ENCODE measurements around the gene SLIT3.

Gene SLIT3

DNA sequence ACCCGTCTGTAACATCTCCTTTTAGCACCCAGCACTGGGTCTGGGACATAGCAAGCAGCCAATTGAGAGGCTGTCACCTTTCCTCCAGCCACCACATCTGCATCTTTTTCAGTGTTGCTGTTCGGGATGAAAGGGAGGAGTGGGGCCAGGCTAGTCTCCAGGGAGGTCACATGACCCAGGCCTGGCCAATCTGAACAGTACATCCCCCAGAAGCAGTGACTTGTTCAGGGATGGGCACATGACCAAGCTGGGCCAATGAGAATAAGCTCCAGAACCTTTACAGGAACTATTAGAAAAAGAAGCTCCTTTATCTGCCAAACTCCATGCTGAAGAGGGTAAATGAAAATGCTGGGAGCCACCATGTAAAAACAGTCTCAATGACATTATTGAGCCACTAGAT is 359.0 kb downstream of the SLIT3 start:
- no peak for DNase-seq (ENCODE audit: low read depth in 3 of 3, low spot score in 1 of 3)

DNA sequence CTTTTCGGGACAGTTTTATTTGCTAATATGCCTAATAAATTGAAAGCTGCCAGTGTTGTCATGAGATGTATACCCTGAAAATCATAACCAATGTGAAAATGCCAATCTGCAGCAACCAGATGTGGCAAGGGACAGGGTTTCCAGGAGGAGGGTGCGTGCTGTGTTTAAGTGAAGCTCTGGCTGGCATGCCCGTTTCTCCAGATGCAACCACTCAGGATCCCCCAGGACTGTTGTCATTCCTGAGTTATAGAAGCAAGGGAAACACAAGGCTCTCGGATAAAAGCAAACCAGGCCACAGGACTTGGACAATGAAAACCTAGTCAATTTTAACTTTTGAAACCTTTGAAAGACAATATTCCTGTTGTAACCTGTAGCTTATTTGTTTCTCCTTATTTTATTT is 360.2 kb downstream of the SLIT3 start:
- DNase-seq (ENCODE audit: low read depth in 3 of 3, low spot score in 1 of 3), result no peak

DNA sequence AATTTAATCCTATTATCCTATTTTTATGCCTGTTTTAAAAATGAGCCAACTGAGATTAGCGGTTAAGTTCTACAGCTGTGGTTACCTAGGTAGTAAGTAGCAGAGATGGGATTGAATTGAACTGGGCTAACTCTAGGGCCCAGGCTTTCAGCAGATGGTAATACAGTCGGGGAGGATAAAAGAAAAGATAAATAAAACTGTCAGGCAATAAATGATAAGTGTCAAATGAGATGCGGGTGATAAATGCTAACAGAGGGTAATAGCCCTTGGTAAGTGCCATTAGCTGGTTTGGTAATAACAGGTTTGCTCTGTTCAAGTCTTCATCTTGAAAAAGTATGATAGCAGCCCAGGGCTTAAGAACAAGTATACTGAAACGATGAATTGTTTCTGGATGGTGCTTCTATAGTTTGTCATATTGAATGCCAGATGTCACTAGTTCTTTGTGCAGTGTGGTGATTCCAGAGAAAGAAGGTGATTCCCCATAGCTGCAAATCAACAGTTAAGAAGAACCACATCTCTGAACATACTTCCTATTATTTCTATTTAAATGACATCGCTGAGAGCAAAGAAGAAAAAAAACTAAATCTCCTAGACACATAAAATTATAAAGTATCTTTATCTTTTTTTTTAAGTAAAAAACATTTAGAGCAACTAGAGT is 360.9 kb downstream of the SLIT3 start:
- no peak for DNase-seq (ENCODE audit: low read depth in 3 of 3, low spot score in 1 of 3)

DNA sequence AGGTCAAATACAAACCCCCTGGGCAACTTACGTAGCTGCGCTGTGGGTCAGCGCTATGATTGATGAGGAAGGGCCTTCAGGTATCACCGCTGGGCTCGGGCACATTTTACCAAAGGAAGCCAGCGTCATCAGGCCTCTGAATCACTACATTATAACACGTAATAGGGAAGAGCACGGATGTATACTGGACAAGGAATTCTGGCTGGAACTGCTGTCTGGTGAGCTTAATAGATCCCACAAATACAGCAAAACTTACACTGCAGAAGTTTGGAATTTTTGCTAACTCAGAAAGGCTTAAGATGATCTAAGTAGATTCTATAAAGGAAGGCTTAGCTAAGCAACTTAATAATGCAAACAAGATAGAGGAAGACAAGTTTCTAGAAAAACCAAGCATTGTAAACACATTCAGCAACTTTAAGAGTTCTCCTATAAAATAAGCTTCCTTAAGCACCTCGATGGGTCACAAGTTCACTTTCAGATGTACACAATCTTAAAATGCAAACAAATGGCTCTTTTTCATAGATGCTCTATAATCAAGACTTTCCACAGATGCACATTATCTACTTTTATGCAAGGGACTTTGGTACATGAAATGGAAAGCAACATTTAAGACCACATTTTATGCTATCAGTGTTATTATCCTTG is 361.7 kb downstream of the SLIT3 start:
- no peak for DNase-seq (ENCODE audit: low read depth in 3 of 3, low spot score in 1 of 3)

DNA sequence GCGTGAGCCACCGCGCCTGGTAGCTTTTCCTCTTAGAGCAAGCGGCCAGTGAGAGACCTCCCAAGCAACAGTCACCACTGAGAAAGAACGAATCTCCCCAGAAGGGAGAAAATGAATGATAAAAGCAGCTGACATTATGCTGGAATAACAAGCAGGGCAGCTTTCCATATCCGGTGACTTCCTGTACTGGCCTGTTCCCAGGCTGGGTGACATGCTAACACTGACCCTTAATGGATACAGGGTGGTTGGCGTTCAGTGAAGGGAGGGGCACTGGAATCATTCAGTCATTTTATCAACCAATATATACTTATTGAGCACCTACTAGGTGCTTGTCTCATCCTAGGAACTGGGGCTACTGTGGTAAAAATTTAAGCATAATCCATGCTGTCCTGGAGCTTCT is 364.4 kb downstream of the SLIT3 start:
- DNase-seq (ENCODE audit: low read depth in 3 of 3, low spot score in 1 of 3), result no peak

DNA sequence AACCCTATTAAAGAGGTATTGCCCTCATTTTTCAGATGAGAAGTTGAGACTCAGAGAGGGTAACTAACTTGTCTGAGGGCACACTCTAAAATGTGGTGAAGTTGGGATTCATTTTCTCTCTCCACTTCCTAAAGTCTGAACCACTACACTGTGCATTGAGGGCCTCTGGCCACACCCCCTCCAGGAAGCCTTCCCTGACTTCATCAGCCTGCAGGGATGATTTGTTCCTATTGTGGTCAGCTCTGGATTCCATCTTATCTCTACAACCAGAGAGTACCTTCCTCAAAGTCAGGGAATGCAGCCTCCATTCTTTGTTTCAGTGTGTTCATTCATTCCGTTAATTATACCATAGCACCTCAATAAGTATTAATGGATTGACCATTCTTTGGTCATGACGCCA is 365.8 kb downstream of the SLIT3 start:
- DNase-seq (ENCODE audit: low read depth in 3 of 3, low spot score in 1 of 3), result no peak

DNA sequence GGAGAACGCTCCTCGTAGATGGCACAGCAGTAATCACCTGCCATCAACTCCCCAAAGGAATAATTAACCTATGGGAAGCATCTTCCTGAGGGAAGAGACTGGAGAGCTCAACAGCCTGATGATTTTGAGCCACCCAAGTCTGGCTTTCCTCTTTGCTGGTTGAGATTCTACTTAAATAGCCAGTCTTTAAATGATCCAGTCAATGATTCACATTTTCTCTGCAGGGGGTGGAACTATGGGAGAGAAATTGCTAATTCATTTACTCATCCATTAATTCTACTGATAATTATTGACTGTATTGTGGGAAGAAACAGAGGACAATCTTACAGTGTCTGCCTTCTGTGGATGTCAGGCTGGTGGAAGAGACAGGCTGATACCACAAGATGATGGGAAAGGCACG is 366.8 kb downstream of the SLIT3 start:
- no peak for DNase-seq (ENCODE audit: low read depth in 3 of 3, low spot score in 1 of 3)

DNA sequence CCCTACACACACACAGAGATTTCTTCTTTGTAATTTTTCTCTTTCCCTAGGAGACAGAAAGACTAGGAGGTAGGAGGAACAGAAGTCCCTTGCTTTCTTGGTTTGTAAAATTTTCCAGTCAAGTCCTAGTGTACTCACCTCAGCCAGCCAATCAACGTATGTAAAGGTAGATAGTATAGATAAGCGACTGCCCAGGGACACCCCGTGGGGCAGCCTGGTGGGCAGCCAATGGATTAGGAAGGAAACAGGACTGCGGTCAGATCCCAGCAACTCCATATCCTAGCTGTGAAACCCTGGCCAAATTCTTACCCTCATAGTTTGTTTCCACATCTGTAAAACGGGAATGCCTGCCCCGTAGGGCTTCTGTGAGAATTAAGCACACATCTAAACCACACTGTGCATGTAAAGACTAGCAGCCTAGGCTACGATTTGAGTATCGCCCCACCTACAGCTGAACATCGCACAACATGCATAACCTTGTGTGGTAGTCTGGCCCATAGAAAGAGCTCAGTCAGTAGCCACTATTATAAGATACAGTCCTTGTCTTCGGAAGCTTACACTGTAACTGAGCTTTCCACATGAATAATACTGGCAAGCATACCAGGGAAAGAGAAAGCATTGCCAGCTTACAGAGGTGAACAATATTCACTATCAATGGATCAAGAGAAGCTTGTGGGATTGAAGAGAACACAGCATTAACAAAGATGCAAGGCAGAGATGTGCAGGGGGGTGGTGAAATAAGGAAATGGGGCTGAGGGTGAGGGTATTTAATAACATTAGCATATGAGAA is 368.3 kb downstream of the SLIT3 start:
- DNase-seq (ENCODE audit: low read depth in 3 of 3, low spot score in 1 of 3), result no peak

DNA sequence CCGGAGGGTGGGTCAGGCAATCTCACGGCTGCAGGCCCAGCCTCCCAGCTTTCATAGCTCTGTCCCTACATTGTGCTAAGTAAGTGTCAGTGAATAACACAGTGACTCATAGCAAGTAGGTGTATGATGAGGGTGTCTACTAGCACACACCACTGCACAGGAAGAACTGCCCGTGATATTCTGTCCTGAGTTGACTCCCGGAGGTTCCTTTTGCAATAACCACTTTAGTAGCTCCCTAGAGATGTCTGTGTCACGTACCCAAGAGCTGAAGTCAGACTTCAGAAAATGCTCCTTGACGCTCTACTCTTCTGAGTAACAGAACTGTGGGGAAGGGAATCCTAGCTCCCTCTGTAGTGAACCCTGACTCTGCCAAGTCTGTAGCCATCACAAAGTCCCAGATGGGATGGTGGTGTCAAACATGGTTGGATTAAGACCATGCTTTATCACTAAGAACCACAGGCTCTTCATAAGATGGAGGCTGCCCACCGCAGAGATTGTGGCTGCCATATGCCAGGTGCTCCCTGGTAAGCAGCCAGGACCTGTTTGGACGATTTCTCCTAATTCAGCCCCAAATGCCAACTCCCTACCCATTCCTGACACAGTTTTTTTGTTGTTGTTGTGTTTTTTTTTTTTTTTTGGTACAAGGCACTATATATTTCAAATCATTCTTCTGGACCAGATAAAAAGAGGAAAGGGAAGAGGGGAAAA is 369.1 kb downstream of the SLIT3 start:
- DNase-seq (ENCODE audit: low read depth in 3 of 3, low spot score in 1 of 3), result no peak

DNA sequence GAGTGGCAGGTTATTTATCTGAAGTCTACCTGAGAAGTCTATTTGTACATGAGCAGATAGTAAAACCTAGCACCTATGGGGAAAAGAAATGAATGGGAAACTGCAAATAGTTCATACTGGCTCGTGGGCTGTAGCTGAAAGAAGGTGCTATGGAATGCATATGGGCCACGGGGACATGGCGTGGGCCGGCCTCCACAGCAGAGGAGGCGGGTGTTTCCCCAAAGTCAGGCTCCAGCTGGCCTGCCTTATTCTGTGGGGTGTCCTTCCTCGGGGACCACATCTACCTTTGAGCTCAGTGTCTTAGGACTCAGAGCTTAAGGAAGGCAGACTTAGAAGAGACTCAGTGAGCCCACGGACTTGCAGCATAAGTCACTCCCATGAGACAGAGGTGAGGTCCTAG is 371.3 kb downstream of the SLIT3 start:
- no peak for DNase-seq (ENCODE audit: low read depth in 3 of 3, low spot score in 1 of 3)

DNA sequence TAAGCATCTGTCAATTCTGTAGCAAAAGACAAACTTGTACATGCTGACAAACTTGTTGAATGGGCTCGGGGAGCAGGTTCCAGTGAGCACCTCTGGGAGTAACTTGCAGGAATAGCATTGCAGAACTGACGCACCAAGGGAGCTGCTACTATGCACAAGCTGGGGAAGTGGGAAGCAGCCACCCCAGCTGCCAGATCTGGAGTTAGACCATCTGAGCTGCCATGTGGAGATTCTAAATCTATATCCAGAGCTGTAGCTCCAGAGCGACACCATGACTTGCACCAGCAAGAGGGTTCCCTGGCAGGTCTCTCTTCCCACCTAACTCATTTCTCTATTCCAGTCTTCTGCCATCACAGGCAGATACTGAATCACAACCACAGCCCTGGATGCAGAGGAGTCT is 375.8 kb downstream of the SLIT3 start:
- no peak for DNase-seq (ENCODE audit: low read depth in 3 of 3, low spot score in 1 of 3)

DNA sequence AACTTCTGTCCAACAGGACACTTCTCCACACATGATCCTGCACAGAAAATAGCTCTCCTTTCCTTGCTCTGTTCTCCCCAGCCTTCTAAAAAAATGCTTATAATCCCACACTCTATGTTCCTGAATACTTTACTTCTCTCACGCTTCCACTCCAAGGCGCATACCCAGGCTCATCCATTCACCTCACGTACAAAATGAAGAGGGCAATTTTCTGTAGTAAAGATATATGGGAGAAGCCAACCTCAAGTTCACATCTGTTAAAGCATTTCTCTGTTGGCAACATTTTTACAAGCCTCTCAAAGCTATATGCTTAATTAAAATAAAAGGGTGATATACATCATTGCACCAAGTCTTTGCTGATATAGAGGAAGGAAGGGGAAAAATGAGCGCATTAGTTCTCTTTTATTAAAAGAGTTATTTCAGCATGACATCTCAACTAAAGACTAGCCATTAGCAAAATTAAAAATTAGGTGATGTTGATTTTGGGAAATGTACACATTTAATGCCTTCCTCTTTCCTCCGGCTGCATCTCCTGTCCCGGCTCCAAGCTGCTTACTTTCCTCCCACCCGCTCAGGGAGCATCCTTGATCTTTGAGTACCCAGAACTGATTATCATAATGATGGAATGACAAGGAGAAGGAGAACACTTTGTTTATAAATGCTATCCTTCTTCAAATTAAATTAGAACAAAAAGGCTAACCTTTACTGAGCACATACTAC is 379.6 kb downstream of the SLIT3 start:
- DNase-seq (ENCODE audit: low read depth in 3 of 3, low spot score in 1 of 3), result no peak

DNA sequence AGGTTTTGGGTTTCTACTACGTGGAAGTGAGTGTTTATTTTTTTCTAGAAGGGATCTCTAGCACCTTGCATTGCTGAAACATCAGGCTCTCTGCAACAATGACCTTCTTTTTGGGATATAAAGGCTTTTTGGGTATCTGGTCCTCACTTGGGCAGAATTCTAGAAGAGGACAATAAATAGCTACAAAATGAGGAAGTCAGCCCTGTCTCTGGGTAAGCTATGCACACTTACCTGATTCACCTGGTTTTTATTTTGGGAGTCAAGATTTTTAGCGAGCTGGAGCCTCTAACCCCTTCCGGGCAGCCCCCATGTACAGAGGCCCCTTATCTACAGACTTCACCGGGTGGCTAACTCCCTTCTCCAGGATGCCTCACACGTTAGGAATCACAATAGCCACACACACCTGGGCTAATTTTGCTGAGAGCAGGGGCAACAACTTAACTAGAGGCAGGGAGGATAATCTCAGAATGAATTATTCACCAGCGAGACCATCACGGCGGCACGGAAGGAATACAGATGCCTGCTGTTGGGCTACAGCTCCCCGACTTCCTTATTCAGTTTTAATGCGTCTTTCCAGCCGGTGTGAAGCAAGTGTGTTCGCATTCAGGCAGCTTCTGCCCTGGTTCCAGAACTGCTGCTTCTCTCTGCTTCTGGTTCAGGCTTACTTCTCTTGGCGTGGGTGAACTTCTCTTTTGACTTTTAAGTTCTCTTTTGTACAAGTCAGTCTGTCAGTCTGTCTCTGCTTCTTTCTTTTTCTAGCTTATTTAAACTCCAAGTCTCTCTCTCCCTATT is 380.7 kb downstream of the SLIT3 start:
- DNase-seq (ENCODE audit: low read depth in 3 of 3, low spot score in 1 of 3), result no peak

DNA sequence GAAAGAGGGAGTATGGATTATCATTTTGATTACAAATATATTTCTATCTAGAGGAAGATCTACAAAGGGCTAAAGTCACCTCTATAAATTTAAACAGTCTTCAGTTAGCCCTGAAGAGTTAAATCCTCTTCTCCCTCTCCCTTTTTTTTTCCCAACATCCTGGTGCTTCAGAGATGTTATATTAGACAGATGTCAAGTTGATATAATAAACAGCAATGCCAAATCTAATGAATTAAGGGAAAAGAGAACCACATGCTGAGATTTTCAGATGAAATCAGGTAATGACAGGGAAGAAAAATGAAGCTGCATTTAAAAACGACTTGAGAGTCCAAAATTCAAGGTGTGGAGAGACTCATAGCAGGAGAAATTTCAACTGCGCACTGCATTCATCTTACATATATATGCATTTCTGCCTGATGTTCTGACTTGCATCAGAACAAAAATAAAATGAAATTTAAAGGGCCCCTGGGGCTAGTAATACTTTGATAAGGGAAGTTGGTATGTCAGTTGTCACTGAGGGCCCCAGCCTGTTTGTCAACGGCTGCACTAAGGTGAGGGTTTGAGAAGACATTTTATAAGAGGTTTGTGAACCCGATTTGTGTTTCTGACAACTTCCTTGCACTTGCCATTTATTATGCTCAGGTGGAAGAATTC is 382.9 kb downstream of the SLIT3 start:
- no peak for DNase-seq (ENCODE audit: low read depth in 3 of 3, low spot score in 1 of 3)

DNA sequence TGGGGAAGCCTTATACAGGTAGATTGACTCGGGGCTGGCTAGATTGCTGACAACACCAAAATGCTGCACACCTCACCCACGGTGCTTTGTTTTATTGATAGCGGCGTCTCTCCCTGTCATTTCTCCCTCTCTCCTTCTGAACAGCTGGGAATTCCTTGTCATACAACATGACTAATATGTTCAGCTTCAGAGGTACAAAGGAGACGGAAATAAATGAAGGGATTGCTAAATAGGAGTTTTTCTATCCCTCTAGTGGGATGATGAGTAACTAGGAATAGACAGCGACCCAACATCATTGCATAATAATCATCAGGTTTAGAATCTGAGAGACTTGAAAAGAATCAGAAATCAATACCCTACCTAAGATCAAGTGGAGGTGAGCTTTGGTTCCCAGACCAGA is 384.1 kb downstream of the SLIT3 start:
- no peak for DNase-seq (ENCODE audit: low read depth in 3 of 3, low spot score in 1 of 3)

DNA sequence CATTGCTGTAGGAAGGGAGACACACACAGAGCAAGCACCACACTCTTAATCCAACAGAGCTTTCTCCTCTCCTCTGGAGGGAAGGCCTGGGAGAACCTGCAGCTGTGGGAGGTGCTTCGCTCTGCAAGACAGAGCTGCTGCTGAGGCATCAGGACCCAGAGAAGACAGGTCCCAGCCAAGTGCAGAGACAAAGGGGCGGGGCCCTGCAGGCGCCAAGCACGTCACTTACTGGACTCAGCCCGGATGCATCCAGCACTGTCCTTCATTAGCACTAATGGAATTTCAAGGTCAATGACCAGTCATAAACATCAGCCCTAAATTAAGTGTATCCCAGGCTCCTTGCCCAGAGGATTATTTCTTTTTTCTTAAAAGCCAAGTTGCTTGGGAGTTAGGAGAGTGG is 384.7 kb downstream of the SLIT3 start:
- DNase-seq (ENCODE audit: low read depth in 3 of 3, low spot score in 1 of 3), result no peak

DNA sequence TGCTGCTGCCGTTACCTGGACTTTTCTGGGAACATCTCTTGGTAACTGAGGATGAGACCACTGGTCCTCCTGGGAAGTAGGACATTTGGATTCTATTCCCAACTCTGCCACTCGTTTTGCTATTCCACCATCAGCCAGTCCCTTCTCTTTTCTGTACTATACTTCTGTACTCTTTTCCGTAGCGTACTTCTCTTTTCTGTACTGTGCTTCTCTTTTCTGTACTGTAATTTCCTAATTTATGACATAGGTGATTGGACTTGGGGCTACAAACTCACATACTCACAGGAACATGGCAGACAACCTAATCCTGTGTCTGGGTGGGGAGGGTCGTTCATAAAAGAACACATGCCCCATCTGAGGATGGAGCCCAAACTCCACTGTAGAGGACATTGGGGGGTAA is 386.4 kb downstream of the SLIT3 start:
- no peak for DNase-seq (ENCODE audit: low read depth in 3 of 3, low spot score in 1 of 3)

DNA sequence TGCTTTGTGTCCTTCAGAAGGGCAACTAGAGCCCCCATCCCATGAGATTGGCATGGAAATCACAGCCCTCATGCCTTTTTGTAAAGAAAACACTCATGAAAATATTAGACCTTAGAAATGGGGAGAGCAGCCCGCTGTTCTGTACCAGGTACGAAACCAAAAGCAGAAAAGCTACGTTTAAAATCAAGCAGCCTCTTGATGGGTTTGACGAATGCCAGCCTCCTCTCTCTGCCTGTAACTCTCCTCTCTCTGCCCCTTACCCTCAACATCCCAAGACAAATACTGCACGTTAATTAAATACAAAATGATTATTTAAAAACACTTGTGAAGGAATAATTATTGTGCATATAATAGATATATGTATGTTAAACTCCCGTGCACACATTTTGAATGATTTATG is 390.1 kb downstream of the SLIT3 start:
- no peak for DNase-seq (ENCODE audit: low read depth in 3 of 3, low spot score in 1 of 3)

DNA sequence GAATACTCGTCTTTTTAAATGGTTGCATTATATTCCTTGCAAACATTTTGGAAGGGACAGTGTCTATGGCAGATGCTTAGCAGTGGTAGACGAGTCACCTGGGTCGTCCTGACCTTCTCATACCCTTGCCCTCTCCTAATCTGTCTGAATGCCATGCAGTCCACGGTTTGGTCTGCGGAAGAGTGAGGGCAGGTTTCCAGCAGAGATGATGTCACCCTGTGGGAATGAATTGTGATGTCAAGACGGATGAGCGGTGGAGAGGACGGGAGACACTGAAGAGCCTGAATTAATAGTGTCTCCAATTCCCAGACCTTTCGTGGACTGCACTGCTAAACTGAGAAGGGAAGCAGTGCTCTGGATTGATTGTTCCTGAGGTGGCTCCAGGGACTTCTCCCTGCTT is 392.7 kb downstream of the SLIT3 start:
- no peak for DNase-seq (ENCODE audit: low read depth in 3 of 3, low spot score in 1 of 3)

DNA sequence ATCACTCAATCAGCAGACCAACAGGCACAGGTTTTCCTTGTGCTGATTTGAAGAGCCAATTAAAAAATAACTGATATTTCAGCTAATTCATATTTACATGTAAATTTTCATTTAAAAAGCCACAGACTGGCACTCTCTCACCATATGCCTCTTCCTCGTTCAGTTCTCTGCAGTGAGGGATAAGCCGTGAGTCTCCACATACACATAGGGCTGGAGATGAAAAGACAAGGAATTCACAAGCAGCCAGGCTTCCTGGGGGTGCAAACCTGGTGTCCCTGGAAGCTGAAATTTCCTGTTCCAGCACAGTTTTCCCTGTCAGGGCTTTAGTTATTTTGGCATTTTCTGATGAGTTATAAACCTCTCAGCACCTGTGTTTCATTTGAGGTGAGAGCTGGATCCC is 397.9 kb downstream of the SLIT3 start:
- no peak for DNase-seq (ENCODE audit: low read depth in 3 of 3, low spot score in 1 of 3)

All from stimulated activated CD4-positive, alpha-beta T cell treated with anti-CD3 and anti-CD28 coated beads, TNF-alpha, amount 100 ng/mL, for 1 hour (primary cell).